ENCODE results near the gene ETAA1. TPM values are rescaled to one million over a fixed set of nuclear protein-coding genes. Genes with fewer than 3 reads are reported as not detected.

The ETAA1 gene
- total and polyA plus RNA-seq, 7 experiments from 2014 or later: 4.4 to 16.4 (median 9.7) TPM

DNA sequence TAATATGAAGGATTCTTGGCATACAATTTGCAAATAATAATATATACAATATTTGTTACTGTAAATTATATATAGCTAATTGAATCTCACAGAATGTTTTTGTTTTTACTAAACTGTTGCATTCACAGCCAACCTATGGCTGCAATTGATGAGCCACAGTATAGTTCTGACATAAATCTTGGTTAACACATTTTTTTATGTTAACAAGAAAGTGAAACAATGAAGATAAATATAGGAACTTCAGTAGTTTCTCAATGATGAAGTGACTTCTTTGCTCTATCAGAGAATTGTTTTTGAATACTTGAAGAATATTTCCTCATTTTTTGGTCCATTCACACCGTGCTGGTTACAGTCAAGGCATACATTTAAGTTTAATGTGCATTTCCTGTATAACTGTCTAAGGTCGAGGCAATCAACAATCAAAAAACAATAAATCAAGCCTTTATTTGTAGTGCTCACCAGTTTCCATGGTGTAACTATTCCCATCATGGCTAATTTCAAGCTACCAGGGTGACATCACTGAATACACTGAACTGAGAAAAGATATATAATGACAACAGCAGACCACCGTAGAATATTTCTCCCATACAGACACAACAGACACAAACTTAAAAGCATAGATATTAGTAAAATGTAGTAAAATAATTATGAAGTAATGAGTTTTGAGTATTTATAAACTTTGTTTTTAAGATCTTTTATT, 12.9 kb upstream of the ETAA1 start:
- H3K4me1 Mint-ChIP-seq: peaks cover 0 to 4% (median 0%) of the 10 kb centered on the region in 7 donors
- no peaks in the 10 kb centered on the region for H3K4me1 ChIP-seq (ENCODE audit: control insufficient read depth in 2 of 2, insufficient read depth in 2 of 2, low read length in 2 of 2)
- H3K27me3 ChIP-seq (ENCODE audit: control insufficient read depth in 2 of 2, insufficient read depth in 2 of 2, low read length in 2 of 2): no peaks in the 10 kb centered on the region
- ATAC-seq (no peak), DNase-seq (no peak)
- H3K36me3 ChIP-seq (ENCODE audit: control insufficient read depth in 2 of 3, insufficient read depth in 3 of 3, low read length in 3 of 3): no peaks in the 10 kb centered on the region
- peaks cover 0 to 18% (median 0%) of the 10 kb centered on the region in 5 donors for H3K36me3 Mint-ChIP-seq
- no peak overlapping the region for H3K27ac ChIP-seq (ENCODE audit: low read depth, low read length)
- H3K4me3 ChIP-seq (ENCODE audit: low read length): no peak overlapping the region
- intact Hi-C loops (cut with micrococcal nuclease): no loop called here
- CTCF ChIA-PET: no interaction called here
- H3K9me3 Mint-ChIP-seq: peaks cover 0 to 10% (median 0%) of the 10 kb centered on the region in 11 donors
- no peaks in the 10 kb centered on the region for H3K9me3 ChIP-seq (ENCODE audit: control insufficient read depth in 2 of 3, low read length in 3 of 3)
- H3K27me3 Mint-ChIP-seq: no peaks in the 10 kb centered on the region
- H3K27ac Mint-ChIP-seq: no peak overlapping the region
- H3K4me3 Mint-ChIP-seq: no peak overlapping the region
- POLR2A ChIA-PET: no interaction called here

DNA sequence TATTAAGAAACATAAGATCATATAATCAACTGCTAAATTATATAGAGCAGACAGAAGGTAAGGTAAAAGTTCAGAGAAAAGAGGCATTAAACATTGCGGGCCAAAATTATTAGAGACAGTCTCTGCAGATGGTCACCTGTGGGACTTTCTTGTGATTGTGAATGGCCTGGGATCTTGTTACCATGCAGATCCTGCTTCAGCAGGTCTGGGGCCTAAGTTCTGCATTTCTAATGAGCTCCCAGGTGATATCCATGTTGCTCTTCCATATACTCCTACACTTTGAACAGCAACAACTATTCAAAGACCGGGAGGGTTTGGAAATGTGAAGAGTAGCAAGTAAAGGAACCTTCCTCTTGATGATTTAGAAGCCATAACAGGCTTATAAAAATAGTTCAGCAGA, 8.5 kb upstream of the ETAA1 start:
- H3K9me3 ChIP-seq (ENCODE audit: control insufficient read depth in 2 of 3, low read length in 3 of 3): no peaks in the 10 kb centered on the region
- ChIA-PET POLR2A (no interaction called here), CTCF (no interaction called here)
- DNase-seq (no peak), ATAC-seq (no peak)
- H3K4me3 ChIP-seq (ENCODE audit: low read length): no peak overlapping the region
- H3K27ac Mint-ChIP-seq: no peak overlapping the region
- H3K4me1 ChIP-seq (ENCODE audit: control insufficient read depth in 2 of 2, insufficient read depth in 2 of 2, low read length in 2 of 2): no peaks in the 10 kb centered on the region
- no peaks in the 10 kb centered on the region for H3K27me3 Mint-ChIP-seq
- H3K36me3 ChIP-seq (ENCODE audit: control insufficient read depth in 2 of 3, insufficient read depth in 3 of 3, low read length in 3 of 3): no peaks in the 10 kb centered on the region
- no peaks in the 10 kb centered on the region for H3K9me3 Mint-ChIP-seq
- intact Hi-C loops (cut with micrococcal nuclease): no loop called here
- H3K36me3 Mint-ChIP-seq: peaks cover 0 to 6% (median 0%) of the 10 kb centered on the region in 5 donors
- no peaks in the 10 kb centered on the region for H3K27me3 ChIP-seq (ENCODE audit: control insufficient read depth in 2 of 2, insufficient read depth in 2 of 2, low read length in 2 of 2)
- H3K27ac ChIP-seq (ENCODE audit: low read depth, low read length): no peak overlapping the region
- peaks cover 0 to 4% (median 0%) of the 10 kb centered on the region in 7 donors for H3K4me1 Mint-ChIP-seq
- no peak overlapping the region for H3K4me3 Mint-ChIP-seq

DNA sequence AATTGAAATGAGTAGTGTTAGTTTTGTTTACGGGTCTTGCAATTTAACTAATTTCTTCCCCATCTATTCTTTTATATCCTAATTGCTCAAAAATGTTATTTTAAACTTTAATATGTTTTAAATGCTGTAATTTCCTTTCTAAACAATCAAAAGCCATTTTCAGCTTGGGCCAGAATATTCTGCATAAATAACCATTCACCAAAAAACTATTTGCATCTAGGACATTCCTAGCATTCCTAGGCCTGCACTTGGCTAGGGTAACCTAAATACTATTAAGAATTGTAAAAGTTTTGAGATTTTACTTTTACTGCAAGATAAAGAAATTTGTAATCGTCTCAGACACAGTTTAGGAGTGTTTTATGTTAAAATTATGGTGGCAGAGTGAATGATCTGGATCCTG, 7.8 kb upstream of the ETAA1 start:
- Histone ChIP-seq H3K4me3 (ENCODE audit: low read length) (no peak overlapping the region), H3K36me3 (ENCODE audit: control insufficient read depth in 2 of 3, insufficient read depth in 3 of 3, low read length in 3 of 3) (no peaks in the 10 kb centered on the region), H3K4me1 (ENCODE audit: control insufficient read depth in 2 of 2, insufficient read depth in 2 of 2, low read length in 2 of 2) (no peaks in the 10 kb centered on the region), H3K9me3 (ENCODE audit: control insufficient read depth in 2 of 3, low read length in 3 of 3) (no peaks in the 10 kb centered on the region), H3K27me3 (ENCODE audit: control insufficient read depth in 2 of 2, insufficient read depth in 2 of 2, low read length in 2 of 2) (no peaks in the 10 kb centered on the region), H3K27ac (ENCODE audit: low read depth, low read length) (no peak overlapping the region)
- no peaks in the 10 kb centered on the region for H3K9me3 Mint-ChIP-seq
- no peak overlapping the region for H3K27ac Mint-ChIP-seq
- ATAC-seq (no peak), DNase-seq (no peak)
- peaks cover 0 to 6% (median 0%) of the 10 kb centered on the region in 5 donors for H3K36me3 Mint-ChIP-seq
- ChIA-PET CTCF (no interaction called here), POLR2A (interaction anchor here (1.0 kb wide), 1 partner anchor 9 kb away, joined by 3 read pairs; no protein-coding TSS in a partner anchor)
- H3K27me3 Mint-ChIP-seq: no peaks in the 10 kb centered on the region
- peaks cover 0 to 2% (median 0%) of the 10 kb centered on the region in 7 donors for H3K4me1 Mint-ChIP-seq
- intact Hi-C loops (cut with micrococcal nuclease): no loop called here
- no peak overlapping the region for H3K4me3 Mint-ChIP-seq

GRCh38 chr2:67389788-67390187, 7.3 kb upstream of the ETAA1 start:
- intact Hi-C loops (cut with micrococcal nuclease): loop anchor here in 1 of 2 donors (10.0 kb wide), 1 partner anchor 1955 kb away; the partner anchor contains the start of gene SPRED2
- no peak for ATAC-seq
- no peaks in the 10 kb centered on the region for H3K36me3 ChIP-seq (ENCODE audit: control insufficient read depth in 2 of 3, insufficient read depth in 3 of 3, low read length in 3 of 3)
- Mint-ChIP-seq H3K4me1 (no peaks in the 10 kb centered on the region), H3K27ac (no peak overlapping the region), H3K4me3 (no peak overlapping the region), H3K27me3 (no peaks in the 10 kb centered on the region), H3K36me3 (peaks cover 0 to 6% (median 0%) of the 10 kb centered on the region in 5 donors), H3K9me3 (no peaks in the 10 kb centered on the region)
- ChIA-PET POLR2A (interaction anchor here (1.0 kb wide), 1 partner anchor 8 kb away, joined by 3 read pairs; no protein-coding TSS in a partner anchor), CTCF (no interaction called here)
- H3K4me1 ChIP-seq (ENCODE audit: control insufficient read depth in 2 of 2, insufficient read depth in 2 of 2, low read length in 2 of 2): no peaks in the 10 kb centered on the region
- no peak overlapping the region for H3K4me3 ChIP-seq (ENCODE audit: low read length)
- no peak overlapping the region for H3K27ac ChIP-seq (ENCODE audit: low read depth, low read length)
- DNase-seq: no peak
- no peaks in the 10 kb centered on the region for H3K27me3 ChIP-seq (ENCODE audit: control insufficient read depth in 2 of 2, insufficient read depth in 2 of 2, low read length in 2 of 2)
- no peaks in the 10 kb centered on the region for H3K9me3 ChIP-seq (ENCODE audit: control insufficient read depth in 2 of 3, low read length in 3 of 3)

- H3K36me3 Mint-ChIP-seq: peaks cover 0 to 5% (median 3%) of the 10 kb centered on the region in 5 donors
- ATAC-seq (no peak), DNase-seq (no peak)
- ChIA-PET POLR2A (no interaction called here), CTCF (no interaction called here)
- Histone ChIP-seq H3K27ac (ENCODE audit: low read depth, low read length) (no peak overlapping the region), H3K4me1 (ENCODE audit: control insufficient read depth in 2 of 2, insufficient read depth in 2 of 2, low read length in 2 of 2) (no peaks in the 10 kb centered on the region), H3K4me3 (ENCODE audit: low read length) (no peak overlapping the region), H3K27me3 (ENCODE audit: control insufficient read depth in 2 of 2, insufficient read depth in 2 of 2, low read length in 2 of 2) (no peaks in the 10 kb centered on the region), H3K9me3 (ENCODE audit: control insufficient read depth in 2 of 3, low read length in 3 of 3) (no peaks in the 10 kb centered on the region), H3K36me3 (ENCODE audit: control insufficient read depth in 2 of 3, insufficient read depth in 3 of 3, low read length in 3 of 3) (peaks cover 0 to 6% (median 0%) of the 10 kb centered on the region in 3 experiments)
- intact Hi-C loops (cut with micrococcal nuclease): loop anchor here in 1 of 2 donors (10.0 kb wide), 1 partner anchor 1958 kb away; the partner anchor contains the start of gene SPRED2
- H3K4me1 Mint-ChIP-seq: peaks cover 5 to 12% (median 10%) of the 10 kb centered on the region in 7 donors
- no peaks in the 10 kb centered on the region for H3K27me3 Mint-ChIP-seq
- H3K9me3 Mint-ChIP-seq: peaks cover 0 to 3% (median 0%) of the 10 kb centered on the region in 11 donors
- H3K4me3 Mint-ChIP-seq: no peak overlapping the region
- H3K27ac Mint-ChIP-seq: no peak overlapping the region
These were observed 3.9 kb upstream of the ETAA1 start for GRCh38 chr2:67393237-67393636.

- no peak overlapping the region for H3K4me3 ChIP-seq (ENCODE audit: low read length)
- no peaks in the 10 kb centered on the region for H3K9me3 ChIP-seq (ENCODE audit: control insufficient read depth in 2 of 3, low read length in 3 of 3)
- Mint-ChIP-seq H3K4me3 (no peak overlapping the region), H3K4me1 (peaks cover 5 to 17% (median 13%) of the 10 kb centered on the region in 7 donors), H3K27me3 (no peaks in the 10 kb centered on the region), H3K36me3 (peaks cover 0 to 5% (median 3%) of the 10 kb centered on the region in 5 donors), H3K27ac (no peak overlapping the region), H3K9me3 (peaks cover 0 to 3% (median 0%) of the 10 kb centered on the region in 11 donors)
- H3K27me3 ChIP-seq (ENCODE audit: control insufficient read depth in 2 of 2, insufficient read depth in 2 of 2, low read length in 2 of 2): no peaks in the 10 kb centered on the region
- ATAC-seq (no peak), DNase-seq (no peak)
- intact Hi-C loops (cut with micrococcal nuclease): loop anchor here (5.0 to 10.0 kb wide), 4 partner anchors 763 to 1960 kb away; partner anchors contain the start of genes APLF (in 1 of the 2), FBXO48 (in 1 of the 2), PNO1 (in 1 of the 2) and PPP3R1 (in 1 of the 2)
- CTCF ChIA-PET: no interaction called here
- H3K4me1 ChIP-seq (ENCODE audit: control insufficient read depth in 2 of 2, insufficient read depth in 2 of 2, low read length in 2 of 2): no peaks in the 10 kb centered on the region
- peaks cover 0 to 6% (median 0%) of the 10 kb centered on the region in 3 experiments for H3K36me3 ChIP-seq (ENCODE audit: control insufficient read depth in 2 of 3, insufficient read depth in 3 of 3, low read length in 3 of 3)
- POLR2A ChIA-PET: interaction anchor here (0.7 kb wide), 1 partner anchor 9 kb away, joined by 6 read pairs; no protein-coding TSS in a partner anchor
- H3K27ac ChIP-seq (ENCODE audit: low read depth, low read length): no peak overlapping the region
These were observed 2.4 kb upstream of the ETAA1 start for GRCh38 chr2:67394734-67395133.

Measured in naive thymus-derived CD4-positive, alpha-beta T cell (primary cell).